ENCODE results near the gene BTBD16.

The BTBD16 gene

DNA sequence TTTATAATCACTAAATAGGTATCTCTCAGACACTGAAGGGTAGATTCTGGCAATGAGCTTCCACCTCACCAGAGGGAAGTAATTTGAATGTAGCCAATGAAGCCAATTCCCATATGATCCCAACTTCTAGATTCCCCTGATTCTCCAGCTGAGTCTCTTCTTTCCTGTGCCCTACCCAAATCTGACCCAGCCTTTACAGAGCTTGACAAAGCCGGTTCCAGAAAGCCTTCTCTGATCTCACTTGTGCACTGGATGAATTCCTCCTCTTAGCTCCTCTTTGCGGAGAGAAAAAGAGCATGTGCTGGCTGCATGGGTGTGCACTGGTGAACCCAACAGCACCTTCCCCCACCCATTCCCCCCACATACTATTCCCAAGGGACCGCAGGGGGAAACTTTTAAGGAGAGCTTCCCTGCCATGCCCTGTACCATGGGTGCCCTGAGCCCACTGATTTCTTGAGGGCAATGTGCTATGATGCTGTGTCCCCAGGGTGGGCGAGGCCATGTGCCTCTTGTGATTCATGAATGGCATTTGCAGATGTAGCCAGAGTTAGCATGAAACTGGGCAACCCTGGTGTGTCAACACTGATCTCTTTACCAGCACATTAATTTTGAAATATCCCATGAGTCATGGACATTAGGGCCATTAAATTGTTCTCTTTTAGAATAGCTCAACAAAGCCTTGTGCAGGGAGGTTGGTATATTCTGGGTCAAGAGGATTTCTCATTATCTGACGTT, 53.0 kb downstream of the BTBD16 start:
- DNase-seq: no peak

GRCh38 chr10:122325235-122325634, 54.1 kb downstream of the BTBD16 start:
- DNase-seq: no peak

- DNase-seq: no peak
Observed at GRCh38 chr10:122326385-122326784, 55.3 kb downstream of the BTBD16 start.

GRCh38 chr10:122326806-122327205, 55.7 kb downstream of the BTBD16 start:
- DNase-seq: peak; percentile 8

- DNase-seq: no peak
Observed at GRCh38 chr10:122327237-122328206, 56.4 kb downstream of the BTBD16 start.

- DNase-seq: no peak
Observed at GRCh38 chr10:122328676-122329075, 57.6 kb downstream of the BTBD16 start.

- DNase-seq: no peak
Observed at GRCh38 chr10:122329416-122329815, 58.3 kb downstream of the BTBD16 start.

DNA sequence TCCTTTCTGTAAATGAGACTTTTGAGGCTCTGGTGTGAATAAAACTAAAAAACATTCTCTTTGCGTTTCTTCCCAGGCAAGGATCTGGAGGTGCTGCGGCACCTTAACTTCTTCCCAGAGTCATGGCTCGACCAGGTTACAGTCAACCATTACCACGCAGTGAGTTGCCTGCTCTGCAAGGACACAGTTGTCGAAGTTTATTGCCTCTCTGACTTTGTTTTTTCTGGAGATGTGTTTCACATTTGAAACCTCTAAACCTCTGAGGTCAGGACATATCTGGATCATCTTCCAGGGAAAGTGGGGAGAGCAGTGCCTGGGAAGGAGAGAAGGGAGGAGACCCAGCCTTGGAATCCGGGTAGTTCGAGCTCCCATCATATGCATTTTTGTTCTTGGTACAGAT, 60.0 kb downstream of the BTBD16 start:
- DNase-seq: no peak

- no peak for DNase-seq
Observed at GRCh38 chr10:122331615-122332446, 60.7 kb downstream of the BTBD16 start.

DNA sequence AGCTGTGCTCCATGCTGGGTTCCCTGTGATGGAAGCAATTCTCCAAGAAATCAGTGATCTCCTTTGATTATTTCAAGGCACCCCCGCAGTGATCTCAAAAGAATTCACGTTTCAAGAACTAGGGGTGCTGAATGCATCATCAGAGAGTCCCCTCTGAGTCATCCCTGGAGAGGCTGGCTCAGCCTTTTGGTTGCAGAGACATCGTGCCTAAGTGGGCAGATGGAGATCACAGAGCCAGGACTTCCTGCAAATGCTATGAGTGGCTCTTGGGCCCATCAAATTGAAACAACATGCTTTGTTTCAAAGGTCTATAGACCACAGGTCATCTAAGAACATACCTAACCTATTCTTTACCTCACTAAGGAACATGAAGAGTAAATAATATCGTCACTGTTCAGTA, 61.9 kb downstream of the BTBD16 start:
- DNase-seq: no peak

DNA sequence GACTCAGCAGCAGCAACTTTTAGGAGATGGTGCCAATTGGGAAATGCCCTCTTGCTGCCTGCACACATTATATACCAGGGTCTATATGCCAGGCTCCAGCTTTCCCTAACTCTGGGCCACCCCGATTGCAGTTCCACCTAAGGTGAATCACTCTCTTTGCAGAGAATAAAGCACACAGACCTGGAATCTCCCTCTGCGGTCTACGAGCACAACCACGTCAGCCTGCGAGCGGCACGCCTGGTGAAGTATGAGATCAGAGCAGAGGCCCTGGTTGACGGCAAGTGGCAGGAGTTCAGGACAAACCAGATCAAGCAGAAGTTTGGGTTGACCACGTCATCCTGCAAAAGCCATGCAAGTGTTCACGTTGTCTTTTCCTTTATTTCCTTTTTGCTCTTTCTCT, 65.2 kb downstream of the BTBD16 start:
- DNase-seq: no peak

DNA sequence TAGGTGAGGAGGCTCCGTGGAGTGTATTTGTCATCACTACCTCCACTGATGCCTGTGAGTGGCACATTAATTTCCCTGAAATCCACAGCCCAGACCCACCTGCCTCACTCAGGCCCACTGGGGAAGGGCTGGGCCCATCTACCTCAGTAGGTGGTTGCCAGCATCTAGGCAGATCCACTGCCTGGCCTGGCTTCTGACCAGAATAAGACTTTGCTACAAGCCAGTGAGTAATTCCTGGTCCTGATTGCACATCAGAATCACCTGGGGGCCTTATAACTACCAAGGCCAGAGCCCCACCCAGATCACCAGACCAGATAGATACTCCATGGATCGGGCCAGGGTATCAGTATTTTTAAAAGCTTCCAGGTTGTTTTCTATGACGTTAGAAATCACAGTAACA, 65.9 kb downstream of the BTBD16 start:
- no peak for DNase-seq

DNA sequence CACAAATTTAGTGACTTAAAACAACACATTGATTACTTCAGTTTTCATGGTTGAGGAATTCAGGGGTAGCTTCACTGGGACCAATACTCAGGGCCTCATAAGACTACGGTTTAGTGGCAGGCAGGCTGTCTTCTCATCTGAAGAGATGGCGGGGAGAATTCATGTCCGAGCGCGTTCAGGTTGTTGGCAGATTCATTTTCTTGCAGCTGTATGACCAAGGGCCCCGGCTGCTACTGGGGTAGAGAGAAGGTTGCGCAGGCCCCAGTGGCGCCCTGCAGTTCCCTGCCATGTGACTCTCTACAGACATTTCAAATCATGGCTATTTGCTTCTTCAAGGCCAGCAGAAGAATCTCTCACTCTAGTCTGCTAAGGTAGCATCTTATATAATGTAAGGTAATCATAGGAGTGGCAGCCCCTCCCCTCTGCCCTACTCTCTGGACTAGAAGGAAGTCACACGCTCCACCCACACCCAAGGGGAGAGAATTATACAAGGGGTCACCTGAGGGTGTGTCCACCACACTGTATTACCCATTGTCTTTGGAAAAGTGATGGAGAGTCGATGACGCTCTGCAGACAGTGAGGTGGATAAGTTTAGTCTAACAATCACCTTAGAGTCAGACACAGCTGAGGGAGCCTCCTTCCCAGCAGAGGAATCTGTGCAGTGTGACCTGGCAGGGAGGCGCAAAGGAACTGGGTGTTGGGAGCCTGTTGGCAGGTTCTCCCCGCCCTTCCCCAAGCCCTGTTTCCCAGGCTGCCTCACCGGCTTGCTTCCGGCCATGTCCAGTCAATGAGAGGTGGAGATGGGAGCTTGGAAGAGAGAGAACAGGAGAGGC, 67.7 kb downstream of the BTBD16 start:
- DNase-seq: no peak

DNA sequence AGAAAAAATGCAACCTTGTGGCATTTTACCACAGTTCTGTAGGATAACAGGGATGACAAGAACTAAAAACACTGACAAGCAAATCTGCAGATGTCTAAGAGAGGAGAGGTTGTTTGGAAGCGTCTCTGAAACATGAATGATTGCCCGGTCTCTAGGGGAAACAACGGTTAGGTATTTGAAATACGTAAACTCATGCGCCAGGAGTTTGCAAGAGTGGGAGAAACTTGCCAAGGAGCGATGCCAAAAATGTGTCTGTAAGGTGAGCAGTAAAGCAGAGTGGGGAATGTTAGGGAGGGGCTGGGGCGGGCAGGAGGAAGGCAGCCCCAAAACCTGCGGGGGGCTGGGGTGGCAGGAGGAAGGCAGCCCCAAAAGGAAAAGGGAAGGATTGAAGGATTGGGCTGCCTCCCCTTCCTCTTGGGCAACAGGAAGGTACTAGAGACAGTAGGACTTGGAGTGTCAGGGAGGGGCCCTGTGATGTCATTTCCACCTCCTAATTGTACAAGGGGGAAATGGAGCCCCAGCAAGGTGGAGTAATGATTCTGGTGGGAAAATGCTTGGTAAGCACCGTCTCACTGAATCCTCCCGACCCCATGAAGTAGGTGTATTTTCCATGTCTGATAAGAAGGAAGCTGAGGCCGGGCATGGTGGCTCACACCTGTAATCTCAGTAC, 70.2 kb downstream of the BTBD16 start:
- DNase-seq: no peak

DNA sequence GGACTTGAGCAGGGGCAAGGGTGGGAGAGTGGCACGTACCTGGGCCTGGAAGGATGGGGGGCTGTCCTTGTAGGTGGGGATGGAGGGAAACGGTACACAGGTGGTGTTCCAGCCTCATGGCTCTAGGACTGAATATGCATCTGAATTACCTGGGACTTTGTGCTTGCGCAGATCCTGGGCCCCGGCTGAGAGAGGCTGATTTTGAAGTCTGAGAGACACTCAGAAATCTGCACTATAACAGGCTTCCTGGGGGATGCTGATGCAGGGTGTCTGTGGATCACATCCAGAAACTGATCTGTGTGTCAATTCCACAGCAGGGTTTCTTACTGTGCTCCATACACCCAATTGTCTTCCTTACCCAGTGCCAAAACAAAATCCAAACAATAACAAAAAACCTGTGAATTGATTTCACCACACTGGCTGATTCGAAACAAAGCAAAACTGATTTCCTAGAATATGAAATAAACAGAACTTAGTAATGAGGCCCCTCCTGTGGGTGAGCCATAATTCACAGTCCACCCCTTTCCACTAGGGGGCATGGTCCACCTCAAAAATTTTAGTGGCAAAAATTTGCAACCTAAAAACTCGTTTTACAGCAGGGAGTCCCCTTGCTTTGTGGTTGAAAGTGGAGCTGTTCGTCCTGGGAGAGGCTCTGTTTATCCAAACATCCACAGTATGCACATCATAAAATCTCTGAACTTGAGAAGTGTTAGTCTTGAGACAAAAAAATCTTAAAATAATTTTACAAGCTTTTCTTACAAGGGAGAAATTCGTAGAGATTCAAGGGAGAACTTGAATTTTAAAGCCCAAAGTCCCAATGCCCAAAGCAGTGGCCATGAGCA, 71.4 kb downstream of the BTBD16 start:
- DNase-seq: peak; percentile 8

- DNase-seq: no peak
Observed at GRCh38 chr10:122343135-122343800, 72.2 kb downstream of the BTBD16 start.

- no peak for DNase-seq
Observed at GRCh38 chr10:122343936-122344335, 72.8 kb downstream of the BTBD16 start.

- DNase-seq: no peak
Observed at GRCh38 chr10:122344741-122345258, 73.7 kb downstream of the BTBD16 start.

- DNase-seq: no peak
Observed at GRCh38 chr10:122346326-122346950, 75.3 kb downstream of the BTBD16 start.

All from NCI-H510A treated with DMSO at 0.1 percent for 48 hours (cell line).